ENCODE measurements around the gene PDPR.
"Not testable (repeated sequence)": the region's sequence is repeated elsewhere in the genome, so short reads cannot be mapped to it uniquely, and the experiment has no call there.

- not testable (repeated sequence) for TF ChIP-seq POLR2A (IDR thresholded peaks at IDR 0.05; ENCODE audit: low read length); GATA1 (IDR thresholded peaks at IDR 0.05; ENCODE audit: low read depth, low read length)
These were observed 13.6 kb downstream of the PDPR start for GRCh38 chr16:70127706-70128105.

Measured in erythroblast (primary cell).